NCI-H1092 (cell line): ENCODE results near the gene ATP5MC2.
"Not testable (repeated sequence)": the region's sequence is repeated elsewhere in the genome, so short reads cannot be mapped to it uniquely, and the experiment has no call there.

ENCODE experiments used
- DNase-seq: peaks from one replicate; lab custom pipeline; 2025; lab: John Stamatoyannopoulos, UW

The ATP5MC2 gene

DNA sequence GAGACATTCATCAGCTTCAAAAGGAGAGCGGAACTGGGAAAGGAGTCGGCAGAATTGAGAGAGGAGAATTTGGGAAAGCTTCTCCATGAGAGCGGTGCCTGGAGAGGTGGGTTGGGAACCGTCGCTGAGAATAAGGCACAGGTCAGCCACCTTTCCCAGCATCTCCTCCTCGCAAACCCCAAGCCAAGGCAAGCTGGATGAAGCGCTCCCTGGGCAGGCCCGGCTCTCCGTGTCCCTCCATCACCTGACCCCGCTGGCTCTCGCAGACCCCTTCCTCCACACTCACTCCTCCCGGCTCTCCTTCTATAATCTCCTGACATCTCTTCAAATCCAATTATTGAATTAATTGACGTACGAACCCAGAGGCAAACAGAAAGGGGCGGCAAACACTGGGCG, 18.9 kb upstream of the ATP5MC2 start:
- DNase-seq: no peak

GRCh38 chr12:53688134-53688533, 12.3 kb upstream of the ATP5MC2 start:
- no peak for DNase-seq

- no peak for DNase-seq
These were observed 10.6 kb upstream of the ATP5MC2 start for GRCh38 chr12:53686436-53686835.

- no peak for DNase-seq
These were observed 8.9 kb upstream of the ATP5MC2 start for GRCh38 chr12:53684654-53685220.

- DNase-seq: no peak
These were observed 8.1 kb upstream of the ATP5MC2 start for GRCh38 chr12:53683983-53684382.

GRCh38 chr12:53683494-53683893, 7.6 kb upstream of the ATP5MC2 start:
- DNase-seq: no peak

GRCh38 chr12:53680061-53680460, 4.2 kb upstream of the ATP5MC2 start:
- DNase-seq: not testable (repeated sequence)

GRCh38 chr12:53677800-53678148, 1.9 kb upstream of the ATP5MC2 start:
- DNase-seq: no peak

DNA sequence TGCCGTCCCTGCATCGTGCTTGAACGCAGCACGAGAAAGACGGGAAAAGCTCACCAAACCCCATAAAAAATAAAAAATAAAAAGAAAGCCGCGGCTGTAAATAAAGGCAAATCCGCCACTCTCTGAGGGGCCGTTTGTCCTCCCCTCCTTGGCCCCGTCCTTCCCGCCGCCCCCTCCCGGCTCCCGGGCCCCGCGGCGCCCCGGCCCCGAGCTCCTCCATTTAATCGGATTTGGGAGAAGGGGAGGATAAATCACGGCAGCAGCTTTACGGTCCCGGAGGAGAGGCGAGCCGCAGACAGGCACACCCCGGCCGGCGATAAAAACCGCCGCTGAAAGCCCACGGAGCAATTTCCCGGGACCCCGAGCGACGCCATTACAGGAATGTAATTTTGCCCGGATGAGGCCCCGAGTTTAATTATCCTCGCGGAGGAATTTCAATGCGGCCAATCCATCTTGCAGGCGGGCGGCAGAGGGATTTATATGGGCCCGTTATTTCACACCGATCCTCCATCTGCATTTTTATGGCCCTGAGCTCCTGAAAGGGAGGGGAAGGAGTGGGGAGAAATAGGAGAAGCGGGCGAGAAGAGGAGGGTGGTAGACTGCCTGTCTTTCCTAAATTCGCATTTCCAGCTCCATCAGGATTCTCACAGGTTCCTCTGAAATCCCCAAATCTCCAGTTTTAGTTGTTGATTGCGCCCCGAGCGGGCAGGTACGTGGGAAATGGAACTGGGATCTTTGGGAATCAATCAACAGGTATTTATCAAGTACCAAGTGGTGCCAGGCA, 1.3 kb upstream of the ATP5MC2 start:
- DNase-seq: no peak

- DNase-seq: no peak
These were observed 753 bp upstream of the ATP5MC2 start for GRCh38 chr12:53676656-53677015.

GRCh38 chr12:53674977-53675700, 744 bp downstream of the ATP5MC2 start:
- DNase-seq: no peak

- DNase-seq: no peak
These were observed 4.9 kb downstream of the ATP5MC2 start for GRCh38 chr12:53670971-53671370.

DNA sequence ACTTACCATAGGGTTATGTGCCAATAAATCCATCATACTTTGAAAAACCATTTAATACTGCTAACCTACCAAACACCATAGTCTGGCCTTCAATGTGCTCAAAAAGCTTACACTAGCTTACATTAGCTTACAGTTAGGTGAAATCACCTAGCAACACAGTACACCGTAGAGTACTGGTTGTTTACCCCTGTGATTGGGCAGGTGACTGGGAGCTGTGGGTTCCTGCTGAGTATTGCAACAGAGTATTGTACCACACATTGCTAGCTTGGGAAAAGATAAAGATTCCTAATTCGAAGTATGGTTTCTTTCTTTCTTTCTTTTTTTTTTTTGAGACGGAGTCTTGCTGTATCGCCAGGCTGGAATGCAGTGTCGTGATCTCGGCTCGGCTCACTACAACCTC, 5.6 kb downstream of the ATP5MC2 start:
- DNase-seq: no peak

- no peak for DNase-seq
These were observed 8.8 kb downstream of the ATP5MC2 start for GRCh38 chr12:53667080-53667479.

GRCh38 chr12:53664936-53665335, 10.9 kb downstream of the ATP5MC2 start:
- DNase-seq: no peak

DNA sequence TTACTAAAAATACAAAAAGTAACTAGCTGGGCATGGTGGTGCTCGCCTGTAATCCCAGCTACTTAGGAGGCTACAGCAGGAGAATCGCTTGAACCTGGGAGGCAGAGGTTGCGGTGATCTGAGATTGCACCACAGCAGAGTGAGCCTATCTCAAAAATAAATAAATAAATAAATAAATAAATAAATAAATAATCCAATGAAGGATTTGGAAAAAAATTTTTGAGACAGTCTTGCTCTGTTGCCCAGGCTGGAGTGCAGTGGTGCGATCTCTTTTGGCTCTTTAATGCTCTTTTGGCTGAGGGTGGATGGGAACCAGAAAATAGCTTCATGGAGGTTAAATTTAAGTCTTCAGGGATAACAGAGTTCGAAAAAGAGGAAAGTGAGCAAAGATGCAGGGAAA, 11.7 kb downstream of the ATP5MC2 start:
- no peak for DNase-seq

- no peak for DNase-seq
These were observed 15.8 kb downstream of the ATP5MC2 start for GRCh38 chr12:53660041-53660440.

DNA sequence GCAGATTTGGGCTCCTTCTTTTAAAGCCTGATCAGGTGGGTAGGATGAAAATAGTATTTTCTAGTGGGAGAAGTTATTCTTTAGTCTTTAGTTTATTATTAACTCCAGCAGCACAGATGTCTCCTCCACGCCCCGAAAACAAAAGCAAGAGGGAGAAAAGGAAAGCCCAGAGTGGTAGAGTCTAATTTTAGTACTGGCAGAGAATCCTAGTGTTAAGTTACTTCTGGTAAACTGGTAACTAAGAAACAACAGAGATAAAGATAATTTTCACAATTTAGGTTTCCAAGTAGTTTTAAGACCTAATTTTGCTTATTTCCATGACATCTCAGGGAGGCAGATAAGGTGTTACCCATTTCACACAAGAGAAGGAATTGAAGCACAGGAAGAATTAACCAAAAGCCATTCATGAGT, 16.3 kb downstream of the ATP5MC2 start:
- no peak for DNase-seq

GRCh38 chr12:53659011-53659551, 16.8 kb downstream of the ATP5MC2 start:
- peak; percentile 87 for DNase-seq

DNA sequence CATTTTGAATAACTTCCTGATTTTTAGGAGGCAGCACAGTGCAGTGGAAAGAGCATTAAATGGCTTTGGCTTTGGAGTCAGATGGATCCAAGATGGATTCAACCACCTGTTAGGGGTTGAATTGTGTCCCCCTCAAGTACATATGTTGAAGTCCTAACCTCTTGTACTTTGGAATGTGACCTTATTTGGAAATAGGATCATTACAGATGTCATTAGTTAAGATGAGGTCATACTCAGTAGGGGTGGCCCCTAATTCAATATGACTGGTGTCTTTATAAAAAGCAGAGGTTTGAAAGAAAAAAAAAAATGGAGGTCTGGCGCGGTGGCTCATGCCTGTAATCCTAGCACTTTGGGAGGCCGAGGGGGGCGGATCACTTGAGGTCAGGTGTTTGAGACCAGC, 18.8 kb downstream of the ATP5MC2 start:
- DNase-seq: no peak

DNA sequence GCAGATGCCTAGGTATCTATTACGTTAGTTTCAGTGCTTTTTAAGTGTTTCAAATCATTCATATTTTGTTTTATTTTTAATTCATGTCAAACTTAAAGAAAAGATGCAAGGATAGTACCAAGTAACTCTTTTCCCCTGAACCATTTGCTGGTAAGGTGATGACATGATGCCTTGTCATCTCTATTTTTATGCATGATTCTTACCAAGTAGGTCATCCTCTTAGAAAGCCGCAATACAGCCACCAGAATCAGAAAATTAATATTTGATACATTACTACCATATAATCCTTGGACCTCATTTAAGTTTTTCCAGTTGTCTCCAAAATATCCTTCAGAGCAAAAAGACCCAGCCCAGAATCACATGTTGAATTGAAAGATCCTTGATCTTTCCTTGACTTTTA, 22.3 kb downstream of the ATP5MC2 start:
- DNase-seq: no peak

- DNase-seq: no peak
These were observed 23.5 kb downstream of the ATP5MC2 start for GRCh38 chr12:53652366-53652765.

GRCh38 chr12:53651737-53652136, 24.1 kb downstream of the ATP5MC2 start:
- DNase-seq: no peak
